HG03521 (cell line): ENCODE results near the gene GBP4.
"Not testable (repeated sequence)": the region's sequence is repeated elsewhere in the genome, so short reads cannot be mapped to it uniquely, and the experiment has no call there.

Experiments used
- ATAC-seq: cut with Tn5 transposase; IDR thresholded peaks from one replicate; pipeline ENCODE4 v1.9.1; 2021; ENCODE audit warnings: mild to moderate bottlenecking, moderate library complexity; ENCODE audit not compliant: unreplicated experiment

The GBP4 gene

GRCh38 chr1:89198491-89199072 lies at the start of gene GBP4:
Gene GBP4, minus strand, starts transcription at chr1:89198942. Its CDS starts 108 bp downstream, at chr1:89198834.
- peak; percentile 35 for ATAC-seq

DNA sequence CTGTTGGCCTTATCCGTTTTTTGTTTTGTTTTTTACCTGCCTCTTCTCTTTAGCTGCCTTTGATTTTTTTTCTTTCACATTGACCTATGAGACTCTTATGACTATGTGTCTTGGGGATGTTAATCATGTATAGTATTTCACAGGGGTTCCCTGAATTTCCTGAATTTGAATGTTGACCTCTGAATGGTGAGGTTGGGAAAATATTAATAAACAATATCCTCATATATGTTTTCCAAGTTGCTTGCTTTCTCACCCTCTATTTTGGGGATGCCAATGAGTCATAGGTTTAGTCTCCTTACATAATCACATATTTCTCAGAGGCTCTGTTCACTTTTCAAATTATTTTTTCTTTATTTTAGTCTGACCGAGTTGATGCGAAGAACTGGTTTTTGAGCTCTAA lies 44.3 kb upstream of the GBP4 start:
- ATAC-seq: no peak

GRCh38 chr1:89221341-89221740 lies 22.6 kb upstream of the GBP4 start:
- ATAC-seq: no peak

GRCh38 chr1:89219851-89220250 lies 21.1 kb upstream of the GBP4 start:
- ATAC-seq: not testable (repeated sequence)

DNA sequence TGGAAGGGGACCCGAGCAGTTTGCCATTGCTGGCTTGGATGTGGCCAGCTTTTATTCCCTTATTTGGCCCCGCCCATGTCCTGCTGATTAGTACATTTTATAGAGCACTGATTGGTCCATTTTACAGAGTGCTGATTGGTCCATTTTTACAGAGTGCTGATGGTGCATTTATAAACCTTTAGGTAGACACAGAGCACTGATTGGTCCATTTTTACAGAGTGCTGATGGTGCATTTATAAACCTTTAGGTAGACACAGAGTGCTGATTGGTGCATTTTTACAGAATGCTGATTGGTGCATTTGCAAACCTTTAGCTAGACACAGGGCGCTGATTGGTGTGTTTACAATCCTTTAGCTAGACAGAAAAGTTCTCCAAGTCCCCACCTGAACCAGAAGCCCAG lies 20.2 kb upstream of the GBP4 start:
- not testable (repeated sequence) for ATAC-seq

DNA sequence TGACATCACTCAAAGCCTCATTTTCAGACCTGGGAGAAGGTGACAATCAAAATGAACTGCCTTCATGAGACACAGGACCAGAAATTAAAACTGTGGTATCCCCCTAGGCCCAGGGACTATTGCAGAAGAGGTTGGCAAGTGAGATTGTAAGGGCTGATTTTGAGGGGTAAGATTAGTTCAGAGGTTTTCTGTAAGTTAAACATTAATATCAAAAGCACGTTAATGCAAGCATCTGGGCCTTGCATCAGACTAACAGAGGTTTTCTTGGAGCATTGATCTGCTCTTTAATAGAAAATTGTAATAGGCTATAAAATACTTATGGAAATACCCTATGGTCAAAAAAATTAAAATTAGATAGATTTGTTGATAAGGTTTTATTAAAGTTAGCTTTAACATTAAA lies 14.6 kb upstream of the GBP4 start:
- ATAC-seq: no peak

DNA sequence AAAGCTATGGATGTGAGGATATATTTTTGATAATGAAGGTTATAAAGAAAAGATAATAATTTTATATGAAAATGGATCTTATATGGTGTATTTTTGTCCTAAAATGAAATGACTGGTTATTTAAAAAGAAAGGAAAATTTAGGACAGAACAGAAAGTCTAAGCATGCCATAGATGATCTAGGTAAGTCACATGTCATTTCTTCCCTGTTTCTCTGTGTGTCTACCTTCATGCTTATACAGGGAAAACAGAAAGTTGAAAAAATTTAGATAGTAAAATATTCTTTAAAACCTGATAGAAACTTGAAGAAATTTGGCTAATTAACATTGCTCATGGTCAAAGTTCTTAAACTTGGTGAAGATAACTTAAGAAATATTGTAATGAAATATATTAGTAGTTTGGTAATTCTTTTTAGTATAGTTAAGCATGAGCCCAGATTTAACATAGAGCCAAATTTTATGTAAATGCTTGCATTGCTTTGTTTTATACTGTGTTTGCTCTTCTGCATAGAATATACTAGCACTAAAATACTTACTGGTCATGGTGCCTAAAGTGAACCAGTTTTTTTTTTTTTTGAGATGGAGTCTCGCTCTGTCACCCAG lies 12.4 kb upstream of the GBP4 start:
- ATAC-seq: no peak

- no peak for ATAC-seq
Measured at GRCh38 chr1:89206373-89206772, 7.6 kb upstream of the GBP4 start.

DNA sequence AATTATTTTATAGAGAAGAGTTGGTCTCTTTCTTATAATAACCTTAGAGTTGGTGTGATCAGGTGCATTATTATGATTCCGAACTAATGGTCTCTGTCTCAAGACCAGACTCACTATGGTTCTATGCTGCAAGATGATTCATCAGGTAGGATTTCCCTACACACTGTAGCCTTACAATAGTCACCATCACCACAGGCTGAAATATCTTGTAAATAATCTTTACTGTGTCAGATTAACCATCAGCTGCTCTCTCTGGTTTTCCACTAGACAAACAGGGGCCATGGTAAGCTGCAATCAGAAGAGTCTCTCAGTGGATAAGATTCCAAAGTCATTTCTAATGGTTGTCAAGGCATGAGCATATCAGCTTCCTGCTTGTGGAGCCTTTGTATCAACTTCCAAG lies 4.4 kb upstream of the GBP4 start:
- ATAC-seq: no peak

- ATAC-seq: peak; percentile 65
Measured at GRCh38 chr1:89201106-89201794, 2.5 kb upstream of the GBP4 start.

DNA sequence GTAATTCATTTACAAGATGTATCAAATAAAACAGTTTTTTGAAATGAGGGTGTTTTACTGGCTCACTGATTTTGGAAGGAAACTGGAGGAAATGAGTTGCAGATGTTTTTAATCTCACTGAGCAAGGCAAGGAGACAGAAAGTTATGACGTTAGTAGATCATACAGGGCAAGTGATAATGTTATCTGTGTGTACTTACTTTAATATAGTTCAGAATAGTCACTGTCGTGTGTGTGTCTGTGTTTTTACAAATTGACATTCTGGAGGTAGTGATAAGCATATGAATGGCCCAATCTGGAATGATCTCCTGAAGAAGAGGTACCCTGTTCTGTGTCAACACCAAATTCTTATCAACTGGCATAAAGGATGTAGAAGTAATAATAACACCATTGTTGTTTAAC lies 1.9 kb upstream of the GBP4 start:
- ATAC-seq: no peak

GRCh38 chr1:89199525-89200031 lies 836 bp upstream of the GBP4 start:
- no peak for ATAC-seq

DNA sequence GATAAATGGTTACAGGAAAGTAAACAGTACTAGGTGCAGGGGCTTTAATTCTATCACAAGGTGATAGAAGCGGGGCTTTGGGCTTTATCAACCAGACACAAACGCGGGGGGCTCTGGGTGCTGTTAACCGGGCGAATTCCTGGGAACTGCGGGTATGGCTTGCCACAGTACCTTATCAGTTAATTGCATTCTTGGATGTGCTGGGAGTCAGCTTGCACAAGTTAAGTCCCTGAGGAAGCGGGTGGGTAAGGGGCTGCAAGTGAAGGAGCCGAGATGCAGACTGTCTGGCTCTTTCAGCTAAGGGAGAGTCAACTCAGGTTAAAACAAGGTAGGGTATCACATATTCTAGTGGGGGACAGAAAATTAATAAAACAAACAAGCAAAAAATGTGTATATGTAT lies 661 bp downstream of the GBP4 start:
- ATAC-seq: no peak

DNA sequence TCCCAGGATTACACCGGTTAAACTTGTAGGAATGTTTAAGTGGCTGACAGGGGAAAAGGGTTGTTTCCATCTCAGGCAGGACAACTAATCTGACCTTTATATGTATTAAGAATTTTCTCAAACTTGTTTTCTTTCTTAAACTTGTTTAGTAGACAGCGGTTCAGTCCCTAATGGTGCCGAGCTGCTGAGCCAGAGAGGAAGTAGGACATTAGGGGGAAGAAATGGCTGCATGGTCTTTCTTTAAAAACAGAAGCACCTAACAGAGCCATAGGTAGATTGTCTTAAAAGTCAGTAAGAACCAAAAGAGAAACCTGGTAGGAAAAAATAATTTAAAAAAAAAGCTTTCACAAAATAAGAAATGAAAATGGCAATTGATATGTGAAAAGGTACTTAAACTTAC lies 3.3 kb downstream of the GBP4 start:
- ATAC-seq: no peak

GRCh38 chr1:89191314-89191713 lies 7.4 kb downstream of the GBP4 start:
- ATAC-seq: no peak

- no peak for ATAC-seq
Measured at GRCh38 chr1:89190017-89190416, 8.7 kb downstream of the GBP4 start.

- ATAC-seq: no peak
Measured at GRCh38 chr1:89179343-89179742, 19.4 kb downstream of the GBP4 start.

GRCh38 chr1:89176971-89177370 lies 21.8 kb downstream of the GBP4 start:
- ATAC-seq: no peak

DNA sequence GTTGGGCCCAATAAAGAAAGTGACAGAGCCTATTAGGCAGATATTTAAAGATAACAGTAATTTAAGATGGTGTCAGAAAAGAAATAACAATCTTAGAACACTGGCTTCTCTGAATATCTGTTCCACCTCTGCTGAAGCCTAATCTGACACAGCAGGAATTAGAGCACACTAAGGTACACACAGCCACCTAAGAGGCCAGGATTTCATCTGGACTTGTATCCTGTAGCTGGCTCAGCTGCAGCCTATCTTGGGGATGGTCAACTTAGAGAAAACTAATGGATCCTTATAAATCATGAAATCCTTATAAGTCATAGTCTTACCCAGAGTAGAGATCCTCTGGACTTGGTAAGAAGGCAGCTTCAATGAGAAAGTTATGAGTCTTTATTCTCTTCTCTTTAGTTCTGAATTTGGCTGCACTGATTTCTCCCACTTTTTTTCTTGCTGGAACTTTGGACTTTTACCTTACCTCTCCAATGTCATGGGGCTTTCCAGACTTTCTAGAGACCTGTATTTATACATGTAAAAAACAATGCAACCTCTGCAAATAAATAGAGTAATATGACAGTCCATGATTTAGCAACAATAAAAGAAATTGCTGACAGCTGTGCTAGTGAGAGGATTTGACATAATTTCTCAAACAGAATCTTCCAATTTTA lies 23.0 kb downstream of the GBP4 start, which contains the start of gene GBP7:
Gene GBP7, minus strand, starts transcription at position 403 of the 656 bp plus-strand sequence. CDS start 4,068 bp downstream, outside the sequence.
- no peak for ATAC-seq

DNA sequence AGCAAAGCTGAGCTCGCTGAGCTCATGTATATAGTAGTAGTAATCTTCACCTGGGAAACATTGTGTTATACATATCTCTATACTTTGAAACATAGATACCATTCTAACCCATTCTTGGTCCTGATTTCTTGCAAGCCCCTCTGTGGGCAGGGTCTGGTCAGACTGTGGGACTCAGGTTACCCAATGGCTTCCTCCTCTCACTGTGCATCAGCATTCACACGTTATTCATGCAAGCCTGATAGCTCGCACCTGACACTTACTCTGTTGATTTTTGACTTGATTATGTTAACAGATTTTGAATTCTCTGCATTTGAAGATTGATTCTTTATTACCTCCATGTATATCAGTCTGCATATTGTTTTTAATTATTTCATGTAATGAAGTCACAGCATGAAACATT lies 24.3 kb downstream of the GBP4 start:
- ATAC-seq: no peak

- no peak for ATAC-seq
Measured at GRCh38 chr1:89172468-89173143, 26.1 kb downstream of the GBP4 start.
